Breast epithelium (tissue), 3 donors: ENCODE data around the gene ATG16L2.

ENCODE experiments used
- CTCF ChIP-seq, 3 donors: fragments of 450-650 bp; IDR thresholded peaks; one replicate each; pipeline ENCODE4 v1.5.1; 2016 to 2017; ENCODE audit warnings: antibody characterized with exemption in 3 of 3, mild to moderate bottlenecking in 3 of 3, moderate library complexity in 3 of 3
- POLR2A ChIP-seq: fragments of 450-650 bp; IDR thresholded peaks from one replicate; pipeline ENCODE4 v1.6.1; 2016; ENCODE audit warnings: antibody characterized with exemption, mild to moderate bottlenecking, moderate library complexity
- POLR2AphosphoS5 ChIP-seq, 3 donors: sonication (generic); formaldehyde crosslinking; IDR thresholded peaks; one replicate each; pipeline ENCODE4 v1.6.1; 2017; ENCODE audit warnings: antibody characterized with exemption in 3 of 3

DNA sequence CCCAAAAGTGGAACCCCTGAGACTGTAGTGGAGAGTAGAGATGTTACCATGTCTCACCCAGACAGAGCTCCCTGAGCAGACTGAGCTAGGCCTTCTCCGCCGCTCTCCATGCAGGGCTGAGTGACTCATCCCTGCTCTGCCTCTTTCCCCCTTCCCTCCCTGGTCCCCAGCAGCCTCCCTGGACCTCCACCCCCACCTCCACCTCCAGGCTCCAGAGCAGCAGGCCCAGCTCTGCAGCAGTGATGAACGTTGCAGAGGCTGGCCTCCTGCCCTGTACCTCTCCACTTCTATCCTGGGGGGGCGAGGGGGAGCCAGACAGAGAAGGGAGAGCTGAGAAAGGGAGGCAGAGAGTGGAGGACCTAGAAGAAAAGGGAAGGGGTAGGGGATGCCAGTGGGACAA is 42.7 kb upstream of the ATG16L2 start:
- no peak for TF ChIP-seq POLR2A
- no peak for TF ChIP-seq CTCF (IDR thresholded peaks at IDR 0.05)
- TF ChIP-seq POLR2AphosphoS5 (IDR thresholded peaks at IDR 0.05) = no peak
